Body of pancreas (tissue), 4 donors: Measurements from ENCODE around the gene CPLX1. TPM values are rescaled to one million over a fixed set of nuclear protein-coding genes. Genes with fewer than 3 reads are reported as not detected.

Experiments used
- ATAC-seq: fragments of 150-250 bp; one replicate; pipeline ENCODE4 v1.9.1; 2016
- DNase-seq, 4 donors: peaks; one replicate each; pipeline ENCODE4 v3.0.0-alpha.2; 2019
- H3K27ac ChIP-seq, 4 donors: fragments of 200-600 bp; sonication (generic); 1 replicate in 3 of 4; 2 replicates in 1 of 4; pipeline versions ENCODE4 v1.5.1 to v1.6.1; 2016 to 2019; ENCODE audit warnings: mild to moderate bottlenecking in 1 of 4, mixed read lengths in 1 of 4, moderate library complexity in 1 of 4
- H3K27me3 ChIP-seq, 2 donors: fragments of 200-600 bp; sonication (generic); one replicate each; pipeline ENCODE4 v1.6.0; 2016; ENCODE audit warnings: mild to moderate bottlenecking in 1 of 2
- H3K36me3 ChIP-seq, 2 donors: fragments of 200-600 bp; sonication (generic); replicated peaks in 1 of 2; 2 replicates each; pipeline ENCODE4 v1.5.1; 2016; ENCODE audit warnings: low read depth in 2 of 2; ENCODE audit not compliant: insufficient read depth in 1 of 2
- H3K4me1 ChIP-seq: fragments of 200-600 bp; sonication (generic); one replicate; pipeline ENCODE4 v1.6.0; 2016
- H3K4me3 ChIP-seq, 2 donors: fragments of 200-600 bp; sonication (generic); 1 replicate in 1 of 2; 2 replicates in 1 of 2; pipeline ENCODE4 v1.5.1; 2016 to 2019
- H3K9me3 ChIP-seq, 3 donors: fragments of 200-600 bp; sonication (generic); 1 replicate in 2 of 3; 2 replicates in 1 of 3; pipeline ENCODE4 v1.5.1; 2016
- POLR2A ChIP-seq, 3 donors: fragments of 450-650 bp; IDR thresholded peaks; one replicate each; pipeline ENCODE4 v1.6.1; 2016; ENCODE audit warnings: antibody characterized with exemption in 3 of 3, mild to moderate bottlenecking in 2 of 3
- WGBS, 2 donors: methylation state at CpG; one replicate each; pipeline ENCODE4 v1.1.5; 2017; 5-methylcytosine and 5-hydroxymethylcytosine counted together
- intact Hi-C: fragments of 100-400 bp; cut with DNase I; formaldehyde crosslinking; loops from one replicate; pipeline ENCODE4 v1.15.1; 2023
- total RNA-seq, 2 donors: library from RNA; depleted of rRNA; stranded (reverse); fragments of >200 nt; gene quantifications; one replicate each; pipeline ENCODE4 v1.1.0, GENCODE V29; 2016
- TF ChIP-seq, protein P1 (sequence below), 7 experiments: fragments of 450-650 bp in 4 of 7; fragments of 200-600 bp in 3 of 7; sonication (generic) in 3 of 7; IDR thresholded peaks; one replicate each; pipeline ENCODE4 v1.5.1; 2016 to 2019; ENCODE audit warnings: antibody characterized with exemption in 7 of 7

CPLX1 gene
- total RNA-seq, 2 donors from 2014 or later = 0.52 to 2.0 TPM

DNA sequence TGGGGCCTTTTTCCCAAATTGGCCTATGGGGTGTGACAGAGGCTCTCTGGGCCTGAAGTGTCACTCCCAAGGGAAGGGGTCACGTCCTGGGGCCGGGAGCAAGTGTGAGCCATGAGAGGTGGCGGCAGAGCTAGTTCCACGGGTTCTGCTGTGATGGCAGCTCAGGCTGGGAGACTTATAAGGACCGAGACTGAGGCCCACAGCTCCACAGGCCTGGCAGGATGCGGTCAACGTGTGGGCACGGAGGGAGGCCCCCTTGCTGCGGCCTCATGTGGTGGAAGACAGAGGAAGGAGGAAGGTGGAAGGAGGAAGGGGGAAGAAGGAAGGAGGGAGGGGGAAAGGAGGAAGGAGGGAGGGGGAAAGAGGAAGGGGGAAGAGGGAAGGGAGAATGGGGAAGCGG, 7.2 kb upstream of the CPLX1 start:
- DNase-seq = no peak
- intact Hi-C loops = no loop called here

GRCh38 chr4:832536-832935, 6.6 kb upstream of the CPLX1 start:
- peak in 1 of 4 donors; percentile 10 for DNase-seq

More for the DNA sequence above, 7.2 kb upstream of the CPLX1 start:
- Histone ChIP-seq H3K9me3 (peaks cover 0 to 5% (median 0%) of the 10 kb centered on the region in 3 donors), H3K4me3 (no peak overlapping the region), H3K27me3 (no peaks in the 10 kb centered on the region), H3K36me3 (no peaks in the 10 kb centered on the region), H3K27ac (no peak overlapping the region), H3K4me1 (peaks cover 33% of the 10 kb centered on the region)
- no peak for TF ChIP-seq POLR2A (IDR thresholded peaks at IDR 0.05)
- TF ChIP-seq, protein P1, sequence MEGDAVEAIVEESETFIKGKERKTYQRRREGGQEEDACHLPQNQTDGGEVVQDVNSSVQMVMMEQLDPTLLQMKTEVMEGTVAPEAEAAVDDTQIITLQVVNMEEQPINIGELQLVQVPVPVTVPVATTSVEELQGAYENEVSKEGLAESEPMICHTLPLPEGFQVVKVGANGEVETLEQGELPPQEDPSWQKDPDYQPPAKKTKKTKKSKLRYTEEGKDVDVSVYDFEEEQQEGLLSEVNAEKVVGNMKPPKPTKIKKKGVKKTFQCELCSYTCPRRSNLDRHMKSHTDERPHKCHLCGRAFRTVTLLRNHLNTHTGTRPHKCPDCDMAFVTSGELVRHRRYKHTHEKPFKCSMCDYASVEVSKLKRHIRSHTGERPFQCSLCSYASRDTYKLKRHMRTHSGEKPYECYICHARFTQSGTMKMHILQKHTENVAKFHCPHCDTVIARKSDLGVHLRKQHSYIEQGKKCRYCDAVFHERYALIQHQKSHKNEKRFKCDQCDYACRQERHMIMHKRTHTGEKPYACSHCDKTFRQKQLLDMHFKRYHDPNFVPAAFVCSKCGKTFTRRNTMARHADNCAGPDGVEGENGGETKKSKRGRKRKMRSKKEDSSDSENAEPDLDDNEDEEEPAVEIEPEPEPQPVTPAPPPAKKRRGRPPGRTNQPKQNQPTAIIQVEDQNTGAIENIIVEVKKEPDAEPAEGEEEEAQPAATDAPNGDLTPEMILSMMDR (IDR thresholded peaks at IDR 0.05) = no peak
- WGBS, 2 donors = 59 to 84% methylated on average over 6 to 10 of the region's 10 CpGs
- no peak for ATAC-seq

GRCh38 chr4:832108-832507, 6.2 kb upstream of the CPLX1 start:
- H3K4me3 ChIP-seq = no peak overlapping the region
- TF ChIP-seq, protein P1 (IDR thresholded peaks at IDR 0.05) = no peak
- TF ChIP-seq POLR2A (IDR thresholded peaks at IDR 0.05) = no peak
- no peaks in the 10 kb centered on the region for H3K36me3 ChIP-seq
- H3K27ac ChIP-seq = no peak overlapping the region
- ATAC-seq (no peak), DNase-seq (no peak)
- intact Hi-C loops = no loop called here
- no peaks in the 10 kb centered on the region for H3K27me3 ChIP-seq
- no peaks in the 10 kb centered on the region for H3K9me3 ChIP-seq
- 87 to 94% methylated on average over 5 to 7 of the region's 7 CpGs for WGBS, 2 donors
- H3K4me1 ChIP-seq = peaks cover 34% of the 10 kb centered on the region

More at GRCh38 chr4:832536-832935, 6.6 kb upstream of the CPLX1 start:
- WGBS, 2 donors = 91 to 92% methylated on average over 4 to 8 of the region's 9 CpGs
- TF ChIP-seq, protein P1 (IDR thresholded peaks at IDR 0.05) = no peak
- Histone ChIP-seq H3K4me3 (no peak overlapping the region), H3K36me3 (no peaks in the 10 kb centered on the region), H3K4me1 (peaks cover 34% of the 10 kb centered on the region), H3K9me3 (peaks cover 0 to 3% (median 0%) of the 10 kb centered on the region in 3 donors), H3K27ac (no peak overlapping the region), H3K27me3 (no peaks in the 10 kb centered on the region)
- intact Hi-C loops = no loop called here
- ATAC-seq = no peak

DNA sequence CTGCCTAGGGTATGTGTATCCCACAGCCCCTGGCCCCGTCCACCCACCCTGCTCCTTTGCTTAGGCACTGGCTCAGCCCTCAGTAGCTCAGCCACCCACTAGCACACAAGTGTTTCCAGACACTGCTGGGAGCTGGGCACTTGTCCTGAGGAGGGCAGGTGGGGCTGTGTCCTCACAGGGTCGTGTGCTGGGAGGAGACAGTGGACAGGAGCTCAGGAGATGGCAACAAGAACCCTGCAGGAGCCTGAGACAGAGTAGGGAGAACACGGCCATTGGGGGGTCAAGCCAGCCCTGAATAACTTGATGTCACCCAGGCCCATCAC, 5.5 kb upstream of the CPLX1 start:
- 83 to 100% methylated on average over 1 to 3 of the region's 3 CpGs for WGBS, 2 donors

More for the DNA sequence above, 5.5 kb upstream of the CPLX1 start:
- no peak overlapping the region for H3K27ac ChIP-seq
- no peaks in the 10 kb centered on the region for H3K36me3 ChIP-seq
- peaks cover 0 to 4% of the 10 kb centered on the region in 2 donors for H3K27me3 ChIP-seq
- no peak for TF ChIP-seq POLR2A (IDR thresholded peaks at IDR 0.05)
- TF ChIP-seq, protein P1 (IDR thresholded peaks at IDR 0.05) = no peak
- ATAC-seq = no peak
- intact Hi-C loops = no loop called here
- H3K4me1 ChIP-seq = peaks cover 32% of the 10 kb centered on the region
- no peaks in the 10 kb centered on the region for H3K9me3 ChIP-seq
- DNase-seq = no peak
- H3K4me3 ChIP-seq = no peak overlapping the region
